OCI-LY3 (cell line): ENCODE measurements around the gene THSD7B.

Experiments
- H2AFZ ChIP-seq: fragments of 200-600, 300-600 bp; shearing (Covaris generic); 2 replicates; pipeline ENCODE4 v1.6.0; 2014; ENCODE audit warnings: antibody characterized with exemption, low read depth, low read length
- H3K27ac ChIP-seq: fragments of 200-600, 300-600 bp; sonication (generic); 2 replicates; pipeline ENCODE4 v1.5.1; 2014; ENCODE audit warnings: mild to moderate bottlenecking, low read length, moderate library complexity, mixed read lengths
- H3K27me3 ChIP-seq: fragments of 200-600, 300-600 bp; sonication (generic); 2 replicates; pipeline ENCODE4 v1.6.1; 2014; ENCODE audit warnings: low read depth, low read length, mixed read lengths
- H3K36me3 ChIP-seq: fragments of 200-600, 300-600 bp; sonication (generic); replicated peaks from 2 replicates; pipeline ENCODE3; 2014; ENCODE audit warnings: low read depth, low read length, mixed read lengths
- H3K4me1 ChIP-seq: fragments of 300-600, 200-600 bp; sonication (generic); 2 replicates; pipeline ENCODE4 v1.6.1; 2014; ENCODE audit warnings: low read length, mixed read lengths
- H3K4me2 ChIP-seq: fragments of 200-600, 300-600 bp; sonication (generic); 2 replicates; pipeline ENCODE4 v1.6.1; 2014; ENCODE audit warnings: low read length, mixed read lengths
- H3K4me3 ChIP-seq: fragments of 300-600, 200-600 bp; sonication (generic); 2 replicates; pipeline ENCODE4 v1.5.1; 2014; ENCODE audit warnings: antibody characterized with exemption, mild to moderate bottlenecking, low read length, moderate library complexity
- H3K79me2 ChIP-seq: fragments of 300-600, 200-600 bp; shearing (Covaris generic); 2 replicates; pipeline ENCODE4 v1.6.1; 2014; ENCODE audit warnings: mild to moderate bottlenecking, low read length, mixed read lengths
- H3K9ac ChIP-seq: fragments of 300-600, 200-600 bp; shearing (Covaris generic); 2 replicates; pipeline ENCODE4 v1.6.0; 2014; ENCODE audit warnings: mild to moderate bottlenecking, low read length, moderate library complexity
- H3K9me3 ChIP-seq: fragments of 200-600, 300-600 bp; shearing (Covaris generic); 2 replicates; pipeline ENCODE4 v1.6.1; 2014; ENCODE audit warnings: low read length, mixed read lengths; ENCODE audit not compliant: insufficient read depth
- H4K20me1 ChIP-seq: fragments of 200-600, 300-600 bp; sonication (generic); 2 replicates; pipeline ENCODE4 v1.6.1; 2016; ENCODE audit warnings: low read length, mixed read lengths; ENCODE audit not compliant: insufficient read depth
- CTCF ChIP-seq: fragments of 200-600, 300-600 bp; sonication (generic); IDR thresholded peaks from 2 replicates; pipeline ENCODE4 v1.5.1; 2014; ENCODE audit warnings: antibody characterized with exemption, low read length, low read depth
- EZH2phosphoT487 ChIP-seq: fragments of 200-600 bp; shearing (Covaris generic); IDR thresholded peaks from 2 replicates; pipeline ENCODE4 v1.6.1; 2018; ENCODE audit warnings: antibody characterized with exemption, mixed run types, low read depth

THSD7B gene

GRCh38 chr2:137405496-137405895 lies 640.2 kb downstream of the THSD7B start:
- no peak overlapping the region for H3K4me2 ChIP-seq
- no peaks in the 10 kb centered on the region for H3K79me2 ChIP-seq
- no peak for TF ChIP-seq EZH2phosphoT487
- TF ChIP-seq CTCF = no peak
- H3K27ac ChIP-seq = no peak overlapping the region
- H3K4me3 ChIP-seq = no peak overlapping the region
- no peaks in the 10 kb centered on the region for H3K36me3 ChIP-seq
- H2AFZ ChIP-seq = no peak overlapping the region
- no peaks in the 10 kb centered on the region for H3K27me3 ChIP-seq
- no peaks in the 10 kb centered on the region for H3K9me3 ChIP-seq
- no peak overlapping the region for H3K9ac ChIP-seq
- no peaks in the 10 kb centered on the region for H4K20me1 ChIP-seq
- H3K4me1 ChIP-seq = no peaks in the 10 kb centered on the region

GRCh38 chr2:137411585-137411984 lies 646.2 kb downstream of the THSD7B start:
- H3K4me2 ChIP-seq = no peak overlapping the region
- no peaks in the 10 kb centered on the region for H3K4me1 ChIP-seq
- H2AFZ ChIP-seq = no peak overlapping the region
- no peak overlapping the region for H3K4me3 ChIP-seq
- H3K27me3 ChIP-seq = no peaks in the 10 kb centered on the region
- no peak overlapping the region for H3K27ac ChIP-seq
- H3K79me2 ChIP-seq = no peaks in the 10 kb centered on the region
- H4K20me1 ChIP-seq = no peaks in the 10 kb centered on the region
- TF ChIP-seq CTCF (no peak), EZH2phosphoT487 (no peak)
- H3K9me3 ChIP-seq = no peaks in the 10 kb centered on the region
- no peak overlapping the region for H3K9ac ChIP-seq
- H3K36me3 ChIP-seq = no peaks in the 10 kb centered on the region

GRCh38 chr2:137420744-137421143 lies 655.4 kb downstream of the THSD7B start:
- no peak overlapping the region for H2AFZ ChIP-seq
- H3K4me3 ChIP-seq = no peak overlapping the region
- H3K4me2 ChIP-seq = no peak overlapping the region
- H4K20me1 ChIP-seq = no peaks in the 10 kb centered on the region
- H3K9ac ChIP-seq = no peak overlapping the region
- no peaks in the 10 kb centered on the region for H3K36me3 ChIP-seq
- no peaks in the 10 kb centered on the region for H3K27me3 ChIP-seq
- no peak overlapping the region for H3K27ac ChIP-seq
- TF ChIP-seq CTCF = no peak
- H3K9me3 ChIP-seq = no peaks in the 10 kb centered on the region
- no peaks in the 10 kb centered on the region for H3K79me2 ChIP-seq
- H3K4me1 ChIP-seq = no peaks in the 10 kb centered on the region

GRCh38 chr2:137435162-137435561 lies 669.8 kb downstream of the THSD7B start:
- TF ChIP-seq EZH2phosphoT487 (no peak), CTCF (no peak)
- no peak overlapping the region for H3K27ac ChIP-seq
- no peaks in the 10 kb centered on the region for H4K20me1 ChIP-seq
- no peaks in the 10 kb centered on the region for H3K9me3 ChIP-seq
- no peaks in the 10 kb centered on the region for H3K36me3 ChIP-seq
- no peaks in the 10 kb centered on the region for H3K4me1 ChIP-seq
- H3K79me2 ChIP-seq = no peaks in the 10 kb centered on the region
- H3K9ac ChIP-seq = no peak overlapping the region
- no peak overlapping the region for H3K4me3 ChIP-seq
- no peaks in the 10 kb centered on the region for H3K27me3 ChIP-seq
- no peak overlapping the region for H3K4me2 ChIP-seq
- H2AFZ ChIP-seq = no peak overlapping the region
